IMR-90 (cell line): Measurements from ENCODE around the gene MSLN.

Source experiments
- CHD1 ChIP-seq: IDR thresholded peaks from 2 replicates; pipeline ENCODE4 v1.6.1; 2012; ENCODE audit warnings: low read depth, low read length, improper control_type of control experiment
- CTCF ChIP-seq: conservative IDR thresholded peaks from 2 replicates; pipeline ENCODE4 v1.5.1; 2012; ENCODE audit warnings: mild to moderate bottlenecking, low read depth, low read length, improper control_type of control experiment
- POLR2A ChIP-seq: IDR thresholded peaks from 2 replicates; pipeline ENCODE4 v1.6.1; 2012; ENCODE audit warnings: mild to moderate bottlenecking, low read depth, low read length
- RAD21 ChIP-seq: IDR thresholded peaks from 2 replicates; pipeline ENCODE4 v1.6.1; 2012; ENCODE audit warnings: low read length, improper control_type of control experiment

- TF ChIP-seq RAD21 = no peak
- TF ChIP-seq CTCF = no peak
- no peak for TF ChIP-seq CHD1
- no peak for TF ChIP-seq POLR2A
Measured at GRCh38 chr16:794091-794822, 33.7 kb downstream of the MSLN start.
